ENCODE measurements around the gene NCOR1. TPM values are rescaled to one million over a fixed set of nuclear protein-coding genes. Genes with fewer than 3 reads are reported as not detected.

Gene NCOR1
- polyA plus RNA-seq, 1 of the 3 experiments (the other 2 are of a cell fraction), result 42.1 TPM

- POLR2A ChIA-PET, result no interaction called here
- peaks cover 60 to 76% of the 10 kb centered on the region in 2 experiments for H3K36me3 ChIP-seq (replicated peaks in 1 of 2; ENCODE audit: control insufficient read depth in 1 of 2, insufficient read depth in 2 of 2, low read length in 1 of 2)
- H3F3A ChIP-seq (replicated peaks; ENCODE audit: insufficient read depth), result peaks cover 3% of the 10 kb centered on the region
- H3K9ac ChIP-seq, result no peak overlapping the region
- H3K4me1 ChIP-seq (ENCODE audit: control insufficient read depth in 1 of 2, insufficient read depth in 2 of 2, low read depth in 1 of 2, low read length in 1 of 2), result no peaks in the 10 kb centered on the region
- H3K9me2 ChIP-seq, result no peaks in the 10 kb centered on the region
- peaks cover 8% of the 10 kb centered on the region; the same call in 1 of the 2 replicates for H3K79me2 ChIP-seq (ENCODE audit: insufficient read depth)
- no peaks in the 10 kb centered on the region for H4K20me1 ChIP-seq (ENCODE audit: insufficient read depth)
- H3K9me3 ChIP-seq, result no peaks in the 10 kb centered on the region
- TF ChIP-seq EZH2phosphoT487 (IDR thresholded peaks at IDR 0.05; ENCODE audit: borderline replicate concordance, low read depth) (no peak), TAF1 (IDR thresholded peaks at IDR 0.05; ENCODE audit: borderline replicate concordance, low read depth, low read length) (no peak), MXI1 (IDR thresholded peaks at IDR 0.05; ENCODE audit: low read depth, low read length) (no peak), MEF2A (IDR thresholded peaks at IDR 0.05; ENCODE audit: borderline replicate concordance, low read depth) (no peak), EP300 (IDR thresholded peaks at IDR 0.05; ENCODE audit: borderline replicate concordance in 1 of 2, low read depth in 1 of 2, low read length in 1 of 2) (no peak)
- no peak for DNase-seq
- H2AFZ ChIP-seq (ENCODE audit: low read depth), result no peak overlapping the region
- no peak overlapping the region for H3K27ac ChIP-seq (ENCODE audit: low read depth in 2 of 2, low read length in 1 of 2)
- no peak overlapping the region for H3K4me3 ChIP-seq (ENCODE audit: low read depth in 2 of 2, low read length in 1 of 2)
- H3K4me2 ChIP-seq, result no peak overlapping the region
- CTCF ChIA-PET, result no interaction called here
- no peaks in the 10 kb centered on the region for H3K27me3 ChIP-seq (ENCODE audit: insufficient read depth)
These were observed 73.6 kb downstream of the NCOR1 start for GRCh38 chr17:16141685-16142084.

GRCh38 chr17:16140854-16141253, 74.5 kb downstream of the NCOR1 start:
- no peaks in the 10 kb centered on the region for H3K4me1 ChIP-seq (ENCODE audit: control insufficient read depth in 1 of 2, insufficient read depth in 2 of 2, low read depth in 1 of 2, low read length in 1 of 2)
- H3K79me2 ChIP-seq (ENCODE audit: insufficient read depth), result peaks cover 8% of the 10 kb centered on the region; the same call in 1 of the 2 replicates
- no peak for TF ChIP-seq FOSL2 (IDR thresholded peaks at IDR 0.05; ENCODE audit: borderline replicate concordance, low read depth)
- no peak for TF ChIP-seq EZH2phosphoT487 (IDR thresholded peaks at IDR 0.05; ENCODE audit: borderline replicate concordance, low read depth)
- TF ChIP-seq RXRA (IDR thresholded peaks at IDR 0.05; ENCODE audit: borderline replicate concordance, low read depth), result no peak
- no peak for TF ChIP-seq JUND (IDR thresholded peaks at IDR 0.05)
- no peak for TF ChIP-seq NRF1 (IDR thresholded peaks at IDR 0.05; ENCODE audit: low read depth, low read length)
- TF ChIP-seq, protein P1, sequence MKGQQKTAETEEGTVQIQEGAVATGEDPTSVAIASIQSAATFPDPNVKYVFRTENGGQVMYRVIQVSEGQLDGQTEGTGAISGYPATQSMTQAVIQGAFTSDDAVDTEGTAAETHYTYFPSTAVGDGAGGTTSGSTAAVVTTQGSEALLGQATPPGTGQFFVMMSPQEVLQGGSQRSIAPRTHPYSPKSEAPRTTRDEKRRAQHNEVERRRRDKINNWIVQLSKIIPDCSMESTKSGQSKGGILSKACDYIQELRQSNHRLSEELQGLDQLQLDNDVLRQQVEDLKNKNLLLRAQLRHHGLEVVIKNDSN (IDR thresholded peaks at IDR 0.05; ENCODE audit: borderline replicate concordance, low read depth), result no peak
- no peak for TF ChIP-seq MXI1 (IDR thresholded peaks at IDR 0.05; ENCODE audit: low read depth, low read length)
- no peak for TF ChIP-seq GATA2 (CRISPR knock-in tag; IDR thresholded peaks at IDR 0.05)
- no peak for TF ChIP-seq GABPA (IDR thresholded peaks at IDR 0.05; ENCODE audit: low read depth)
- no peak for TF ChIP-seq ELF1 (IDR thresholded peaks at IDR 0.05)
- TF ChIP-seq POLR2AphosphoS5 (IDR thresholded peaks at IDR 0.05; ENCODE audit: low read depth, low read length), result no peak
- no peak for TF ChIP-seq ZBTB33 (IDR thresholded peaks at IDR 0.05; ENCODE audit: borderline replicate concordance, low read depth)
- TF ChIP-seq RAD21 (IDR thresholded peaks at IDR 0.05; ENCODE audit: low read length), result no peak
- TF ChIP-seq, protein P2, sequence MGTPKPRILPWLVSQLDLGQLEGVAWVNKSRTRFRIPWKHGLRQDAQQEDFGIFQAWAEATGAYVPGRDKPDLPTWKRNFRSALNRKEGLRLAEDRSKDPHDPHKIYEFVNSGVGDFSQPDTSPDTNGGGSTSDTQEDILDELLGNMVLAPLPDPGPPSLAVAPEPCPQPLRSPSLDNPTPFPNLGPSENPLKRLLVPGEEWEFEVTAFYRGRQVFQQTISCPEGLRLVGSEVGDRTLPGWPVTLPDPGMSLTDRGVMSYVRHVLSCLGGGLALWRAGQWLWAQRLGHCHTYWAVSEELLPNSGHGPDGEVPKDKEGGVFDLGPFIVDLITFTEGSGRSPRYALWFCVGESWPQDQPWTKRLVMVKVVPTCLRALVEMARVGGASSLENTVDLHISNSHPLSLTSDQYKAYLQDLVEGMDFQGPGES (IDR thresholded peaks at IDR 0.05; ENCODE audit: low read depth, low read length), result no peak
- TF ChIP-seq, protein P3, sequence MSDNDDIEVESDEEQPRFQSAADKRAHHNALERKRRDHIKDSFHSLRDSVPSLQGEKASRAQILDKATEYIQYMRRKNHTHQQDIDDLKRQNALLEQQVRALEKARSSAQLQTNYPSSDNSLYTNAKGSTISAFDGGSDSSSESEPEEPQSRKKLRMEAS (IDR thresholded peaks at IDR 0.05; ENCODE audit: low read depth), result no peak
- TF ChIP-seq, protein P4, sequence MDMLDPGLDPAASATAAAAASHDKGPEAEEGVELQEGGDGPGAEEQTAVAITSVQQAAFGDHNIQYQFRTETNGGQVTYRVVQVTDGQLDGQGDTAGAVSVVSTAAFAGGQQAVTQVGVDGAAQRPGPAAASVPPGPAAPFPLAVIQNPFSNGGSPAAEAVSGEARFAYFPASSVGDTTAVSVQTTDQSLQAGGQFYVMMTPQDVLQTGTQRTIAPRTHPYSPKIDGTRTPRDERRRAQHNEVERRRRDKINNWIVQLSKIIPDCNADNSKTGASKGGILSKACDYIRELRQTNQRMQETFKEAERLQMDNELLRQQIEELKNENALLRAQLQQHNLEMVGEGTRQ (IDR thresholded peaks at IDR 0.05; ENCODE audit: borderline replicate concordance, low read depth, low read length), result no peak
- no peak for TF ChIP-seq YY1 (IDR thresholded peaks at IDR 0.05; ENCODE audit: low read depth)
- H3K27ac ChIP-seq (ENCODE audit: low read depth in 2 of 2, low read length in 1 of 2), result no peak overlapping the region
- no peak overlapping the region for H3K4me2 ChIP-seq
- 94% methylated on average over 2 of the region's 2 CpGs for WGBS (ENCODE audit: low lambda C conversion rate)
- H2AFZ ChIP-seq (ENCODE audit: low read depth), result no peak overlapping the region
- ChIA-PET CTCF (no interaction called here), POLR2A (no interaction called here)
- peaks cover 57 to 76% of the 10 kb centered on the region in 2 experiments for H3K36me3 ChIP-seq (replicated peaks in 1 of 2; ENCODE audit: control insufficient read depth in 1 of 2, insufficient read depth in 2 of 2, low read length in 1 of 2)
- no peaks in the 10 kb centered on the region for H3K9me3 ChIP-seq
- no peak for DNase-seq
- no peaks in the 10 kb centered on the region for H4K20me1 ChIP-seq (ENCODE audit: insufficient read depth)
- no peak overlapping the region for H3K4me3 ChIP-seq (ENCODE audit: low read depth in 2 of 2, low read length in 1 of 2)
- H3F3A ChIP-seq (replicated peaks; ENCODE audit: insufficient read depth), result no peaks in the 10 kb centered on the region
- H3K27me3 ChIP-seq (ENCODE audit: insufficient read depth), result no peaks in the 10 kb centered on the region
- H3K9me2 ChIP-seq, result no peaks in the 10 kb centered on the region
- no peak overlapping the region for H3K9ac ChIP-seq
